Breast epithelium (tissue), 4 donors: ENCODE data around the gene MYOM3. TPM values are rescaled to one million over a fixed set of nuclear protein-coding genes. Genes with fewer than 3 reads are reported as not detected.

Experiments used
- DNase-seq, 2 donors: peaks; one replicate each; pipeline ENCODE4 v3.0.0-alpha.2; 2019; ENCODE audit warnings: low spot score in 2 of 2
- H3K27ac ChIP-seq, 2 donors: fragments of 200-600 bp; sonication (generic) in 1 of 2; one replicate each; pipeline ENCODE4 v1.5.1; 2016 to 2019; ENCODE audit warnings: mild to moderate bottlenecking in 1 of 2
- H3K27me3 ChIP-seq, 2 donors: fragments of 200-600 bp; sonication (generic) in 1 of 2; one replicate each; pipeline versions ENCODE4 v1.5.1 to v1.6.0; 2017 to 2019; ENCODE audit warnings: control low read depth in 1 of 2, mild to moderate bottlenecking in 1 of 2
- H3K36me3 ChIP-seq: fragments of 200-600 bp; one replicate; pipeline ENCODE4 v1.5.1; 2019
- H3K4me1 ChIP-seq, 2 donors: fragments of 200-600 bp; sonication (generic); one replicate each; pipeline ENCODE4 v1.5.1; 2016 to 2019; ENCODE audit warnings: control low read depth in 1 of 2
- H3K4me3 ChIP-seq, 3 donors: fragments of 200-600 bp; sonication (generic); 1 replicate in 2 of 3; 2 replicates in 1 of 3; pipeline ENCODE4 v1.5.1; 2016 to 2019; ENCODE audit warnings: mild to moderate bottlenecking in 3 of 3, moderate library complexity in 2 of 3
- H3K9me3 ChIP-seq, 2 donors: fragments of 200-600 bp; sonication (generic) in 1 of 2; one replicate each; pipeline ENCODE4 v1.5.1; 2016 to 2019; ENCODE audit warnings: control low read depth in 1 of 2
- CTCF ChIP-seq, 3 donors: fragments of 450-650 bp; IDR thresholded peaks; one replicate each; pipeline ENCODE4 v1.5.1; 2016 to 2017; ENCODE audit warnings: antibody characterized with exemption in 3 of 3, mild to moderate bottlenecking in 3 of 3, moderate library complexity in 3 of 3
- POLR2A ChIP-seq: fragments of 450-650 bp; IDR thresholded peaks from one replicate; pipeline ENCODE4 v1.6.1; 2016; ENCODE audit warnings: antibody characterized with exemption, mild to moderate bottlenecking, moderate library complexity
- POLR2AphosphoS5 ChIP-seq, 3 donors: sonication (generic); formaldehyde crosslinking; IDR thresholded peaks; one replicate each; pipeline ENCODE4 v1.6.1; 2017; ENCODE audit warnings: antibody characterized with exemption in 3 of 3
- intact Hi-C: fragments of 100-400 bp; cut with DNase I; formaldehyde crosslinking; loops from one replicate; pipeline ENCODE4 v1.15.1; 2023; ENCODE audit warnings: low total_unique reads
- total RNA-seq, 3 donors: library from RNA; depleted of rRNA; stranded (reverse); fragments of >200 nt; gene quantifications; one replicate each; pipeline ENCODE4 v1.1.0, GENCODE V29; 2016

The MYOM3 gene
- total RNA-seq, 3 donors from 2014 or later = 0.32 to 0.98 (median 0.59) TPM

- H3K27me3 ChIP-seq = no peaks in the 10 kb centered on the region
- no peaks in the 10 kb centered on the region for H3K9me3 ChIP-seq
- H3K36me3 ChIP-seq = no peaks in the 10 kb centered on the region
- no peak overlapping the region for H3K27ac ChIP-seq
- no peaks in the 10 kb centered on the region for H3K4me1 ChIP-seq
- no peak overlapping the region for H3K4me3 ChIP-seq
- no peak for DNase-seq
- no peak for TF ChIP-seq POLR2A
- no peak for TF ChIP-seq POLR2AphosphoS5 (IDR thresholded peaks at IDR 0.05)
- no peak for TF ChIP-seq CTCF (IDR thresholded peaks at IDR 0.05)
- intact Hi-C loops = no loop called here
These were observed 42.1 kb downstream of the MYOM3 start for GRCh38 chr1:24069817-24070216.

GRCh38 chr1:24067978-24068377 is 44.0 kb downstream of the MYOM3 start:
- no peak for DNase-seq
- Histone ChIP-seq H3K27me3 (no peaks in the 10 kb centered on the region), H3K9me3 (no peaks in the 10 kb centered on the region), H3K36me3 (no peaks in the 10 kb centered on the region), H3K4me3 (no peak overlapping the region), H3K27ac (no peak overlapping the region), H3K4me1 (no peaks in the 10 kb centered on the region)
- intact Hi-C loops = no loop called here
- no peak for TF ChIP-seq POLR2A

- TF ChIP-seq POLR2AphosphoS5 (IDR thresholded peaks at IDR 0.05) (no peak), POLR2A (no peak), CTCF (IDR thresholded peaks at IDR 0.05) (no peak)
- peaks cover 0 to 6% of the 10 kb centered on the region in 2 donors for H3K9me3 ChIP-seq
- intact Hi-C loops = no loop called here
- H3K27me3 ChIP-seq = no peaks in the 10 kb centered on the region
- no peak overlapping the region for H3K27ac ChIP-seq
- no peak overlapping the region for H3K4me3 ChIP-seq
- no peak for DNase-seq
- no peaks in the 10 kb centered on the region for H3K36me3 ChIP-seq
- no peaks in the 10 kb centered on the region for H3K4me1 ChIP-seq
These were observed 46.6 kb downstream of the MYOM3 start for GRCh38 chr1:24065304-24065703.

GRCh38 chr1:24062221-24062620 is 49.7 kb downstream of the MYOM3 start:
- DNase-seq = no peak
- intact Hi-C loops = no loop called here
- H3K27ac ChIP-seq = no peak overlapping the region

GRCh38 chr1:24060482-24060881 is 51.5 kb downstream of the MYOM3 start:
- TF ChIP-seq CTCF (IDR thresholded peaks at IDR 0.05) (no peak), POLR2AphosphoS5 (IDR thresholded peaks at IDR 0.05) (no peak), POLR2A (no peak)
- H3K36me3 ChIP-seq = no peaks in the 10 kb centered on the region
- no peak for DNase-seq
- no peak overlapping the region for H3K4me3 ChIP-seq
- no peak overlapping the region for H3K27ac ChIP-seq
- H3K27me3 ChIP-seq = no peaks in the 10 kb centered on the region
- H3K9me3 ChIP-seq = peaks cover 0 to 6% of the 10 kb centered on the region in 2 donors
- intact Hi-C loops = no loop called here
- no peaks in the 10 kb centered on the region for H3K4me1 ChIP-seq

More at GRCh38 chr1:24062221-24062620, 49.7 kb downstream of the MYOM3 start:
- Histone ChIP-seq H3K9me3 (peaks cover 0 to 6% of the 10 kb centered on the region in 2 donors), H3K36me3 (no peaks in the 10 kb centered on the region), H3K27me3 (no peaks in the 10 kb centered on the region), H3K4me1 (no peaks in the 10 kb centered on the region), H3K4me3 (no peak overlapping the region)
- TF ChIP-seq POLR2A (no peak), POLR2AphosphoS5 (IDR thresholded peaks at IDR 0.05) (no peak), CTCF (IDR thresholded peaks at IDR 0.05) (no peak)
